Stimulated activated naive B cell treated with anti-CD40 and anti-IgM and Interleukin-4, amounts not matched to agents 10 μg/mL and 1 μg/mL and 100 μg/mL, for 72 hours (primary cell): ENCODE results near the gene ITGB8.

ENCODE experiments used
- ATAC-seq, 2 donors: fragments of 150-1000 bp; cut with Tn5 transposase; replicated peaks; 2 replicates each; pipeline ENCODE4 v1.10.0; 2021; ENCODE audit warnings: moderate library complexity in 1 of 2
- DNase-seq: peaks from one replicate; pipeline ENCODE4 v3.0.0; 2021
- H3K27ac Mint-ChIP-seq: one replicate; pipeline ENCODE4 v1.8.0; 2022; ENCODE audit warnings: mild to moderate bottlenecking, mixed read lengths
- H3K27me3 Mint-ChIP-seq, 2 donors: one replicate each; pipeline ENCODE4 v1.8.0; 2022; ENCODE audit warnings: mixed read lengths in 2 of 2
- H3K36me3 Mint-ChIP-seq, 2 donors: one replicate each; pipeline ENCODE4 v1.8.0; 2022; ENCODE audit warnings: mixed read lengths in 2 of 2, mild to moderate bottlenecking in 1 of 2
- H3K4me1 Mint-ChIP-seq, 2 donors: one replicate each; pipeline ENCODE4 v1.8.0; 2022; ENCODE audit warnings: mixed read lengths in 2 of 2, mild to moderate bottlenecking in 1 of 2
- H3K4me3 Mint-ChIP-seq, 2 donors: one replicate each; pipeline ENCODE4 v1.8.0; 2022; ENCODE audit warnings: mild to moderate bottlenecking in 2 of 2, mixed read lengths in 2 of 2, moderate library complexity in 1 of 2
- H3K9me3 Mint-ChIP-seq, 2 donors: one replicate each; pipeline ENCODE4 v1.8.0; 2022; ENCODE audit warnings: mixed read lengths in 2 of 2, mild to moderate bottlenecking in 1 of 2

ITGB8 gene

DNA sequence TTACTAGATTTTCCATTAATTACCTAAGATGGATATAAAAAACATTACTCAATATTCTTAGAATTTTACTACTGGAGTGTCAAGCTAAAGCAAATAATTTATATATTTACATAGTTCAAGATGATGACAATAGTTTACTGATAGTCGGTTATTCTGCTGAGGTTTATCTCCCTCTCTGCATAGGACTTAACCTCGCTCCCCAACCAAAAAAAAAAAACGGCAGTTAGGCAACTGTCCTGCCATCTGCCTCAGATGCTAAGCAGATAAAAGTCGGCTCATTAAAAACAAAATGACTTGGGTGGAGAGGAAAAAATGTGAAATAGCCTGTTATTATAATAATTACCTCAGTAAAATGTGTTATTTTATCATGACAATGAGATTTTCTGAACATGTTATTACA is 14.0 kb upstream of the ITGB8 start:
- ATAC-seq (no peak), DNase-seq (no peak)
- H3K27me3 Mint-ChIP-seq, result no peaks in the 10 kb centered on the region
- no peak overlapping the region for H3K27ac Mint-ChIP-seq
- H3K36me3 Mint-ChIP-seq, result no peaks in the 10 kb centered on the region
- no peaks in the 10 kb centered on the region for H3K9me3 Mint-ChIP-seq
- no peak overlapping the region for H3K4me3 Mint-ChIP-seq
- H3K4me1 Mint-ChIP-seq, result no peaks in the 10 kb centered on the region

DNA sequence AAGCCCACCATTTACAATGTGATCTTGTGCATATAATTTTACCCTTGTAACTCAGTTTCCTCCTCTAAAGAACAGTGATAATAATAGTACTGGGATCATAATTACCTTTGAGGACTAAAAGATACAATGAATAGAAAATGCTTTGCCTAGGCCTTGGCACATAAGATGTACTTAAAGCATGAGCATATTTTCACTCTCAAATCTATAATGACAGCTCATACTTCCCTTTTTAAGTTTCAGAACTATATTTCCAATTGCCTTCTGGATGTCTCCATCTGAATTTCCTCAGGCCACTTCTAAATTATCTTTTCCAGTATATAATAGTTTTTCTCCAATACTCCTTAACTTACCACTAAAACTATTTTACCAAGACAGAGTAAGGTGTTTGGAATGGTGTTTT is 13.3 kb upstream of the ITGB8 start:
- no peak overlapping the region for H3K27ac Mint-ChIP-seq
- ATAC-seq, result no peak
- H3K9me3 Mint-ChIP-seq, result no peaks in the 10 kb centered on the region

DNA sequence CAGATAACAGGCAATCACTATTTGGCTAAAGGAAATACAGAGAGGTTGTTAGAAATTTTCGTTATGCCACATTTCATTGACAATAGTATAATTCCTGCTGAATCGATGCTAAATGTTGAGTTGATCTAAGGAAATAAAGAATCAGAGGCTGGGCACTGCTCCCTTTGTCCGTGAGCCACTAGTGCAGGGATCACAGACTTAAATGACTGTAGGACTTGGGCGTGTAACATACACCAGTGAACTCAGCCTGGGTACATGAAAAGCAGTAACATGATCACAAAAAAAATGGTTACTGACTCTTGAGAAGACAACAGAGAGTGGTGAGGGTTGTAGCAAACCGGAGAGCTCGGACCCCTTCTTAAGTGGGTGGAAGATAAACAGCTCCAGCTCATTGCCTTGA is 11.8 kb upstream of the ITGB8 start:
- H3K9me3 Mint-ChIP-seq, result no peaks in the 10 kb centered on the region
- no peaks in the 10 kb centered on the region for H3K27me3 Mint-ChIP-seq
- no peak for ATAC-seq
- no peak for DNase-seq
- H3K4me1 Mint-ChIP-seq, result no peaks in the 10 kb centered on the region
- H3K4me3 Mint-ChIP-seq, result no peak overlapping the region
- no peaks in the 10 kb centered on the region for H3K36me3 Mint-ChIP-seq
- H3K27ac Mint-ChIP-seq, result no peak overlapping the region

More for the DNA sequence above, 13.3 kb upstream of the ITGB8 start:
- no peak for DNase-seq
- Mint-ChIP-seq H3K27me3 (no peaks in the 10 kb centered on the region), H3K36me3 (no peaks in the 10 kb centered on the region), H3K4me3 (no peak overlapping the region), H3K4me1 (no peaks in the 10 kb centered on the region)

DNA sequence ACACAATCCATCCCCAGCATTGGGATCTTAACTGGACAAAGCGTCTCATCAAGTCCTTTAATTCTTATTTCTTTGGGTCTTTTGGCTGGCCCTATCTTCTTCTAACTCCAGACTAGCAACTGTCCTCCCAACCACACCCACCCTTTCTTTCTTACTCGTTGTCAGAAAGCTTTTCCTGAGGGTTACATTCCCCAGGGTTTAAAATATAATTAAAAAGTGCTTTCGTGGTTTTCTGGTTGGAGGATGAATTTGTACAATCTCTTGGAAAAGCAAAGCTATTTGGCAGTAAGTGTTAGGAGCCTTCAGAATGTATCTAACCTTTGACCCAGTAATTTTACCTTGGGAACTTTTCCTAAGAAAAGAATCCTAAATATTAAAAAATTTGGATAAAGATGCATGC is 10.4 kb upstream of the ITGB8 start:
- H3K4me3 Mint-ChIP-seq, result no peak overlapping the region
- ATAC-seq (no peak), DNase-seq (no peak)
- no peak overlapping the region for H3K27ac Mint-ChIP-seq
- H3K36me3 Mint-ChIP-seq, result no peaks in the 10 kb centered on the region
- no peaks in the 10 kb centered on the region for H3K27me3 Mint-ChIP-seq
- no peaks in the 10 kb centered on the region for H3K9me3 Mint-ChIP-seq
- H3K4me1 Mint-ChIP-seq, result no peaks in the 10 kb centered on the region

DNA sequence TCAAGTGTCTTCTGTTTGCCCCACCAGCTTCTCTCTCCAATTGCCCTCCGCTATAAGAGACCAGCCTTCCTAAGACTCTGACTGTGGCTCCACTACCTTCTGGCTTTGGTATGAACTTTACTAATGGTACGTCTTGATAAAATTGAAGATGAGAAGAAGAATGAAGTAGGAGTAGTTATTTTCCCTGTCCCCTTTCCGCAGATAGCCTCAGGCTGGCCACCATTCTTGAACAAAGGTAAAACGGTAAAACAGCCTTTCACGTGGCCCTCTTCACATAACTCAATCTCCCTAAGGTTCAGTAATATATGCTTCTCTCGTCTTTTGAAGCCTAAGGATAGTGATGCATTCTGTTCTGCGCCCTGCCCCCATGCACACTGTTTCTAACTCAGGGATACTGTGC is 9.9 kb upstream of the ITGB8 start:
- H3K9me3 Mint-ChIP-seq, result no peaks in the 10 kb centered on the region

DNA sequence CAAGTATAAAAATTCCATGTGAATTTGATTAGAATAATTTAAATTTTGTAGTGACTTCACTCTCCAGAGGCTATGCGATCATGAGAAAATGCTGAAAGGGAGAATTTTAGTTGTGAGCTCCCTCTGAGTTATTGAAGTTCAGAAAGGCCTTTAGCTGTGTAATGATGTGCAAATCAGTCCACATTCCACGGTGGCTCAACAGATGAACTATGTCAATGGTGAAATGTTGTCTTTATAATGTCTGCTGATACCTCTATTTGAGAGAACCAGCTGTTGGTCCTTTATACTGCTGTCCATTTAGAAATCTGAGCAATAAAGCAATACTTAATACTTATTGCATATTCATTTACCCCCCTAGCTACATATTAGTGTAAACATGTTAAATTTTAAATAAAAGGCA is 7.1 kb upstream of the ITGB8 start:
- Mint-ChIP-seq H3K36me3 (no peaks in the 10 kb centered on the region), H3K4me1 (no peaks in the 10 kb centered on the region), H3K9me3 (no peaks in the 10 kb centered on the region), H3K4me3 (no peak overlapping the region), H3K27me3 (no peaks in the 10 kb centered on the region), H3K27ac (no peak overlapping the region)
- ATAC-seq (no peak), DNase-seq (no peak)

More for the DNA sequence above, 9.9 kb upstream of the ITGB8 start:
- ATAC-seq, result no peak
- no peaks in the 10 kb centered on the region for H3K36me3 Mint-ChIP-seq
- no peak overlapping the region for H3K4me3 Mint-ChIP-seq
- no peaks in the 10 kb centered on the region for H3K4me1 Mint-ChIP-seq
- no peak overlapping the region for H3K27ac Mint-ChIP-seq
- DNase-seq, result no peak
- H3K27me3 Mint-ChIP-seq, result no peaks in the 10 kb centered on the region

DNA sequence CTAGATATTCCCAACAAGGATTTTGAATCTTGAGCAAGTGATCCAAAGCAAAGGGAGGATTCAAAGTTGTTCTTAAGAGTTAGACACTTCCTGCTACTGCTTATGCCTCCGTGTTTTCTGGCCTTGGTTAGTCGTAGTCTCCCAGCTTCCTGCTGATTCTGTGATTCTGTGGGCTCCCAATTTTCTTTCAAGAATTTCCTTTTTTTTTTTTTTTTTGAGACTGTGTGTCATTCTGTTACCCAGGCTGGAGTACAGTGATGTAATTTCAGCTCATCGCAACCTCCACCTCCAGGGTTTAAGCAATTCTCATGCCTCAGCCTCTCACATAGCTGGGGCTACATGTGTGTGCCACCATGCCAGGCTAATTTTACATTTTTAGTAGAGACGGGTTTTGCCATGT is 4.4 kb upstream of the ITGB8 start:
- H3K27me3 Mint-ChIP-seq, result no peaks in the 10 kb centered on the region
- no peak for DNase-seq
- no peaks in the 10 kb centered on the region for H3K36me3 Mint-ChIP-seq
- H3K9me3 Mint-ChIP-seq, result no peaks in the 10 kb centered on the region
- peaks cover 6 to 14% of the 10 kb centered on the region in 2 donors for H3K4me1 Mint-ChIP-seq
- H3K4me3 Mint-ChIP-seq, result no peak overlapping the region
- no peak for ATAC-seq
- H3K27ac Mint-ChIP-seq, result no peak overlapping the region

DNA sequence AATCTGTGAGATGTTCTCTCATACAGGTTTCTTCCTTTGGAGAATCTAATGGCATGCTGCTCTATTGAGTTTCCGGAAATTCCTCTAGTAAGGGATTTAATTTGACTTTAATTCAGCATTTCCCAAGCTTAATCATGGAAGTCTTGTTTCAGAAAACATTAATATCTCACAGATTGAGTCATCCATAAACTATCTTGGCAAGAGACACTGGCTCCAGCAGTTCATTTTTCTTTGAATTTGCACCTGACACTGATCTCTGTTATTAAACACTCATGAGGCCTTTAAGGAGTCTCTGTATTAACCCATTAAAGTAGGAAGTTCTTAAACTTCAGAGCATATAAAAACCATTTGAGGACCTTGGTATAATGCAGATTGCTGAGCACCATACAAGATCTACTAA is 3.6 kb upstream of the ITGB8 start:
- H3K4me1 Mint-ChIP-seq, result peaks cover 9 to 20% of the 10 kb centered on the region in 2 donors
- no peak overlapping the region for H3K4me3 Mint-ChIP-seq
- no peaks in the 10 kb centered on the region for H3K36me3 Mint-ChIP-seq
- H3K27me3 Mint-ChIP-seq, result peaks cover 4% of the 10 kb centered on the region in 2 donors
- no peak for DNase-seq
- ATAC-seq, result no peak
- H3K9me3 Mint-ChIP-seq, result no peaks in the 10 kb centered on the region
- no peak overlapping the region for H3K27ac Mint-ChIP-seq

DNA sequence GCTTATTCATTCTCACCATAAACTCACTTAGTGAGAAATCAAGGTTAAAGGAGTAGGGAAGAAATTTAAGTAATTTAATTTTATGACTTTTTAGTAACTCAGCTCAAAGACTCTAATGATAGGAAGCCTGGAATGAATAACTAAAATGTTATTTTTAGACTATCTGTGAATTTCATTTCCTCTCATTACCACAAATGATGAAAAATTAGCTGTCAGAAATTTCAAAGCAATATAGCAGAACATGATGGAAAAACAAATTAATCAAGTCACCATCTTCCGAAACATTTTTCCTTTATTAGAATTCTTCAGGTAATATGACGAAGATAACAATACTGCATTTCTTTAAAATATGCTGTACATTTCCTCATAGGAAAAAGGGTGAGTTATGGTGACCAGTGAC is 2.7 kb upstream of the ITGB8 start:
- no peaks in the 10 kb centered on the region for H3K9me3 Mint-ChIP-seq
- peaks cover 4 to 9% of the 10 kb centered on the region in 2 donors for H3K27me3 Mint-ChIP-seq
- DNase-seq, result no peak
- peaks cover 9 to 21% of the 10 kb centered on the region in 2 donors for H3K4me1 Mint-ChIP-seq
- H3K4me3 Mint-ChIP-seq, result no peak overlapping the region
- H3K36me3 Mint-ChIP-seq, result no peaks in the 10 kb centered on the region
- H3K27ac Mint-ChIP-seq, result no peak overlapping the region
- ATAC-seq, result no peak

DNA sequence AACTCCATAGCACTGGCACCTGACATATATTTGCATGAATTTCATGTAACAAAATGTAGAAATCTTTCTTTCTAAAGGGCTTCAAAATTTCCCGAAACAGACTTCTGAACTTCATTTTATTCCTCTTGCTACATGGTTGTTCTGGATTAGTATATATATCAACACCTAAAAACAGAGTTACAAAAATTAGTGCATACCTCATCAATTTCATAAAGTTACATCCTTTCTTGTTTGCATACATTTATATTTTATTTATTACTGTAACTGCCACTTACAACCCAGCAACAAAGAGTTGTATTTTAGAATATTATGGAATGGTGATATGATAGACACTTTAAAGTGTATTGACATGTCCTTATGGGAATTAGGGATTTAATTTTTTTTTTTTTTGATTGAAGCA is 2.0 kb upstream of the ITGB8 start:
- H3K27ac Mint-ChIP-seq, result no peak overlapping the region
- peaks cover 9 to 21% of the 10 kb centered on the region in 2 donors for H3K4me1 Mint-ChIP-seq
- no peaks in the 10 kb centered on the region for H3K36me3 Mint-ChIP-seq
- ATAC-seq (no peak), DNase-seq (no peak)
- H3K4me3 Mint-ChIP-seq, result no peak overlapping the region
- H3K27me3 Mint-ChIP-seq, result peaks cover 4 to 9% of the 10 kb centered on the region in 2 donors
- H3K9me3 Mint-ChIP-seq, result no peaks in the 10 kb centered on the region

DNA sequence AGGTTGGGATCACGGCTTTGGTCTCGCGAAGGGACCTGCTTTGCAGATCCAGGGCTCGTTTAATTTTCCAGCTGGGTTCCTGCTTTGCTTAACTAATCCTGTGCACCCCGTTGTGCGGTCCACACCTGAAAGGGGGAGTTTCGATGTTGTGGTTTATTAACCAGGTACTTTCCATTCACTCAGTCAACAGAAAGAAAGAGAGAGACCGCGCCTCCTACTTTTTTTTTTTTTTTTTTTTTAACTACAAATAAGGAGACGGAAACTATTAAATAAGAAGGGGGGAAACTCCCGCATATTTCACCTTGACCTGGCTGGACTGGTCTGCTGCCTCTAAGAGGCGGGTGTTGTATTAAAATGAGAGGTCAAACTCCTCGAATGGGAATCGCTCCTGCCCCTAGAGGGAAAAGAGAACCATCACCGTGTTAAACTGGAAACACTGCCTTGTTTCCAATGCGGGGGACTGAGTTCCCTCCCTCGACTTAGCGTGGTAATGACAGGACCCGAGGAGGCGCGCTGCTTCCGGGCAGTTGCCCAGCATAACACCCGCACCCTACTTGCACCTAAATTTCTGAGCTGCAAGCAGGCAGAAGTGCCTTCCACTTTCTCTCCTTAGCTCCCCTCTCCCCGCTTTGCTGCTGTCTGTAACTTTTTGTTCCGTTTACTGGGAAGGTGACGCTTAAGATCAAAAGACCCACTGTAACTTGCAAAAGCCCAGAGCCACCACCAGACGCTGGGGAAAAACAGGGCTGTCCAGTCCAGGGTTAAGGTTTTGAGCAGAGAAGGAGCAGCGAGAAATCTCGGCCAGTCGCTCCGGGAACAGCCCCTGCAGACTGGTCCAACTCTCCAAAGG is 1.1 kb upstream of the ITGB8 start:
- Mint-ChIP-seq H3K27me3 (peaks cover 4 to 9% of the 10 kb centered on the region in 2 donors), H3K9me3 (no peaks in the 10 kb centered on the region), H3K36me3 (no peaks in the 10 kb centered on the region), H3K4me3 (peak overlapping the region; percentile 91 to 98), H3K27ac (peak overlapping the region; percentile 92), H3K4me1 (peaks cover 9 to 21% of the 10 kb centered on the region in 2 donors)
- DNase-seq (peak; percentile 46), ATAC-seq (peak; percentile 52 to 54)

DNA sequence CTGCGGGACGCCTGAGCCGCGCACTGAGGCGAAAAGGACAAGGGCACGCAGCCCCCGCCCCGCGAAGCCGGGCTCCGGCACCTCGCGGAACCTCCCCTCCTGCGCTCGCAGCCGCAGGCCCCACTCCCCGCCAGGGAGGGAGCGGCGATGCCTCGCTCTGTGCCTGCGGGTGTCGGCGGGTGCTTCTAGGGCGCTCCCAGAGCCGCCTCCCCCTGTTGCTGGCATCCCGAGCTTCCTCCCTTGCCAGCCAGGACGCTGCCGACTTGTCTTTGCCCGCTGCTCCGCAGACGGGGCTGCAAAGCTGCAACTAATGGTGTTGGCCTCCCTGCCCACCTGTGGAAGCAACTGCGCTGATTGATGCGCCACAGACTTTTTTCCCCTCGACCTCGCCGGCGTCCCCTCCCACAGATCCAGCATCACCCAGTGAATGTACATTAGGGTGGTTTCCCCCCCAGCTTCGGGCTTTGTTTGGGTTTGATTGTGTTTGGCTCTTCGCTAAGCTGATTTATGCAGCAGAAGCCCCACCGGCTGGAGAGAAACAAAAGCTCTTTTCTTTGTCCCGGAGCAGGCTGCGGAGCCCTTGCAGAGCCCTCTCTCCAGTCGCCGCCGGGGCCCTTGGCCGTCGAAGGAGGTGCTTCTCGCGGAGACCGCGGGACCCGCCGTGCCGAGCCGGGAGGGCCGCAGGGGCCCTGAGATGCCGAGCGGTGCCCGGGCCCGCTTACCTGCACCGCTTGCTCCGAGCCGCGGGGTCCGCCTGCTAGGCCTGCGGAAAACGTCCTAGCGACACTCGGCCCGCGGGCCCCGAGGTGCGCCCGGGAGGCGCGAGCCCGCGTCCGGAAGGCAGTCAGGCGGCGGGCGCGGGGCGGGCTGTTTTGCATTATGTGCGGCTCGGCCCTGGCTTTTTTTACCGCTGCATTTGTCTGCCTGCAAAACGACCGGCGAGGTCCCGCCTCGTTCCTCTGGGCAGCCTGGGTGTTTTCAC is 519 bp downstream of the ITGB8 start:
- Mint-ChIP-seq H3K4me3 (peak overlapping the region; percentile 91 to 98), H3K4me1 (peaks cover 9 to 21% of the 10 kb centered on the region in 2 donors), H3K27me3 (peaks cover 9 to 20% of the 10 kb centered on the region in 2 donors), H3K9me3 (no peaks in the 10 kb centered on the region), H3K27ac (peak overlapping the region; percentile 95), H3K36me3 (no peaks in the 10 kb centered on the region)
- peak; percentile 40 for DNase-seq
- ATAC-seq, result peak; percentile 25 to 35

DNA sequence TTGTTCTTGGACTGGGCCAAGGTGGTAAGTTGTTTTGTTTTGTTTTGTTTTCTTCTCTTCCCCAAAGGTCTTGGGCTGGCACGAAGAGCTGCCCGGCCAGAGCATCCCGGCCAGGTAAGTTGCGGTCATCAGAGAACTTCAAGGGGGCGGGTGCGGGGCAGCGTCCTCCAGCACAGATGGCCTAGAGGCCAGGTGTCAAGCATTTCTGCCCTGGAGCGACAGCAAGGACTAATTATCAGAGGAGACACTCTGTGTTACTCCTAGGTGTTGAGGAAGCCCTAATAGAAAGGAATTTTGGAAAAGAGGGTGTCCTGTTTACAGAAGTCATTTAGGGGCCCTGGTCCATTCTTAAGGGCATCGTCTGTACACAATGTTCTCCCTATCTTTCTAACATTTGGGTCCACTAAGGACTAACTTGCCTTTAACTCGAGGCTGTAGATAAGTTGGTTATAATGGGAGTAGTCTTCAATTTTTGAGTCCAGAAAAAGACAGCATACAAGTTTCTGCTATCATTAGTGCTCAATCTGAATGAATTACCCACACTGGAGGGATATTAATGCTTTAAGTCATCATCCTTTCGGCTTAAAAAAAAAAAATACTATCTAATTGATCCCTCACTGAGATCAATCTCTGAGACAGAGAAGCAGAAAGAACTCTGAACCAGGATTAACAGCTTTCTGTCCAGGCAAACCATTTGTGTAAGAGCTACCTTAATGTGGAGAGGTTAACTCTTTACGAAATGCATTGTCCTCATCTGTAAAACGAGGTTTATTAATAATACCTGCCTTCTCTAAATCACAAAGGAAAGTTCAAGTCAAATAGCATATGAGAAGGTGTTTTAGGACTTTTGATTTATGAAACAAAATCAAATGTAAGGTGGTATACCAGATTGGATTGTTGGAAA is 1.5 kb downstream of the ITGB8 start:
- DNase-seq (no peak), ATAC-seq (no peak)
- Mint-ChIP-seq H3K27me3 (peaks cover 9 to 24% of the 10 kb centered on the region in 2 donors), H3K27ac (no peak overlapping the region), H3K4me3 (peak overlapping the region; percentile 81 to 98), H3K9me3 (no peaks in the 10 kb centered on the region), H3K4me1 (peaks cover 9 to 21% of the 10 kb centered on the region in 2 donors), H3K36me3 (no peaks in the 10 kb centered on the region)

DNA sequence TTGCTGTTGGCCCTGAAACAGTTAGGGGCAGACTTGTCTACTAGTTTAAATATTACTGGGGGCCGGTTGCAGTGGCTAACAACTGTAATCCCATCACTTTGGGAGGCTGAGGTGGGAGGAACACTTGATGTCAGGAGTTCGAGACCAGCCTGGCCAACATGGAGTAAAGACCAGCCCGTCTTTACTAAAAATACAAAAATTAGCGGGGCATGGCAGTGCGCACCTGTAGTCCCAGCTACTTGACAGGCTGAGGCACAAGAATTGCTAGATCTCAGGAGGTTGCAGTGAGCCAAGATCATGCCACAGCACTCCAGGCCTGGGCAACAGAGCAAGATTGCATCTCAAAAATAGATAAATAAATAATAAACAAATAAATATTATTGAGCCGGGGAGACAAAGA is 7.6 kb downstream of the ITGB8 start:
- Mint-ChIP-seq H3K27me3 (peaks cover 14 to 15% of the 10 kb centered on the region in 2 donors), H3K27ac (no peak overlapping the region), H3K36me3 (no peaks in the 10 kb centered on the region), H3K4me1 (no peaks in the 10 kb centered on the region), H3K4me3 (no peak overlapping the region), H3K9me3 (no peaks in the 10 kb centered on the region)
- no peak for DNase-seq
- no peak for ATAC-seq
